ENCODE measurements around the gene IGF1R.
A peak's percentile ranks its signal among the peaks of the same experiment; 100 is the strongest.

IGF1R gene

GRCh38 chr15:98854496-98854895 is 206.2 kb downstream of the IGF1R start:
- TF ChIP-seq CTCF (IDR thresholded peaks at IDR 0.05): no peak
- H3K4me3 ChIP-seq (ENCODE audit: low read depth in 1 of 2, low read length in 1 of 2): no peak overlapping the region
- H3K4me1 ChIP-seq (ENCODE audit: control insufficient read depth in 1 of 2, insufficient read depth in 1 of 2, low read depth in 1 of 2, low read length in 1 of 2): peaks cover 74 to 86% of the 10 kb centered on the region in 2 experiments
- H3K9me3 ChIP-seq: no peaks in the 10 kb centered on the region
- H3K27ac ChIP-seq: peak overlapping the region; percentile 93
- no peaks in the 10 kb centered on the region for H3K36me3 ChIP-seq
- H3K27me3 ChIP-seq: no peaks in the 10 kb centered on the region

- TF ChIP-seq CTCF (IDR thresholded peaks at IDR 0.05): no peak
- Histone ChIP-seq H3K9me3 (no peaks in the 10 kb centered on the region), H3K27ac (peak overlapping the region; percentile 93), H3K27me3 (no peaks in the 10 kb centered on the region), H3K4me3 (ENCODE audit: low read depth in 1 of 2, low read length in 1 of 2) (no peak overlapping the region), H3K36me3 (no peaks in the 10 kb centered on the region), H3K4me1 (ENCODE audit: control insufficient read depth in 1 of 2, insufficient read depth in 1 of 2, low read depth in 1 of 2, low read length in 1 of 2) (peaks cover 74 to 87% of the 10 kb centered on the region in 2 experiments)
Observed at GRCh38 chr15:98855067-98855814, 206.9 kb downstream of the IGF1R start.

GRCh38 chr15:98855815-98856531 is 207.6 kb downstream of the IGF1R start:
- no peak for TF ChIP-seq CTCF (IDR thresholded peaks at IDR 0.05)
- Histone ChIP-seq H3K4me1 (ENCODE audit: control insufficient read depth in 1 of 2, insufficient read depth in 1 of 2, low read depth in 1 of 2, low read length in 1 of 2) (peaks cover 74 to 87% of the 10 kb centered on the region in 2 experiments), H3K9me3 (no peaks in the 10 kb centered on the region), H3K27ac (peak overlapping the region; percentile 6), H3K27me3 (no peaks in the 10 kb centered on the region), H3K4me3 (ENCODE audit: low read depth in 1 of 2, low read length in 1 of 2) (no peak overlapping the region), H3K36me3 (no peaks in the 10 kb centered on the region)

- H3K4me1 ChIP-seq (ENCODE audit: control insufficient read depth in 1 of 2, insufficient read depth in 1 of 2, low read depth in 1 of 2, low read length in 1 of 2): peaks cover 73 to 87% of the 10 kb centered on the region in 2 experiments
- no peaks in the 10 kb centered on the region for H3K27me3 ChIP-seq
- no peaks in the 10 kb centered on the region for H3K9me3 ChIP-seq
- H3K4me3 ChIP-seq (ENCODE audit: low read depth in 1 of 2, low read length in 1 of 2): no peak overlapping the region
- TF ChIP-seq CTCF (IDR thresholded peaks at IDR 0.05): no peak
- H3K27ac ChIP-seq: peak overlapping the region; percentile 6
- no peaks in the 10 kb centered on the region for H3K36me3 ChIP-seq
Observed at GRCh38 chr15:98856532-98856907, 208.2 kb downstream of the IGF1R start.

GRCh38 chr15:98858610-98859023 is 210.3 kb downstream of the IGF1R start:
- Histone ChIP-seq H3K27me3 (no peaks in the 10 kb centered on the region), H3K27ac (peak overlapping the region; percentile 81), H3K4me1 (ENCODE audit: control insufficient read depth in 1 of 2, insufficient read depth in 1 of 2, low read depth in 1 of 2, low read length in 1 of 2) (peaks cover 56 to 74% of the 10 kb centered on the region in 2 experiments), H3K9me3 (no peaks in the 10 kb centered on the region), H3K36me3 (no peaks in the 10 kb centered on the region), H3K4me3 (ENCODE audit: low read depth in 1 of 2, low read length in 1 of 2) (peak overlapping the region; percentile 26 to 38)
- no peak for TF ChIP-seq CTCF (IDR thresholded peaks at IDR 0.05)

All from neutrophil (primary cell).